Fibroblast of pulmonary artery (primary cell): ENCODE measurements around the gene LARGE1.

Experiments
- DNase-seq: peaks from one replicate; pipeline ENCODE4 v3.0.0-alpha.2; 2010; ENCODE audit warnings: low read depth
- H3K4me3 ChIP-seq: replicated peaks from 2 replicates; pipeline ENCODE4 v1.5.1; 2011; ENCODE audit warnings: low read depth, mild to moderate bottlenecking, control low read depth, low read length, moderate library complexity
- TF ChIP-seq, protein P1 (sequence below): IDR thresholded peaks from 2 replicates; pipeline ENCODE4 v1.5.1; 2011; ENCODE audit warnings: mild to moderate bottlenecking, control low read depth, low read length, inconsistent platforms; ENCODE audit errors: missing control alignments

The LARGE1 gene

DNA sequence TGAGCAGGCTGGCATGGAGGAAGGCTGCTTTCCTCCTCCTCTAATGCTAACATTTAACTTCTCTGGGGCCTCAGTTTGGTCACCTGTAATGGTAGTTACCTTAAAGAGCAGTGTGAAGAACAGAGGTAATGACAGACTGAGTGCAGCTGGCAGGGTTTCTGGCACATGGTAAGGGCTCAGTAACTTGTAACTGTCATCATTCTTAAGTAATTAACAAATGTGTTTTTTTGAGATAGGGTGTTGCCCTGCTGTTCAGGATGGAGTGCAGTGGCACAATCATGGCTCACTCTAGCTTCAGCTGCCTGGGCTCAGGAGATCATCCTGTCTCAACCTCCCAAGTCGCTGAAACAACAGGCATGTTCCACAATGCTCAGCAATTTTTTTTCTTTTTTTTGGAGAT is 620.1 kb downstream of the LARGE1 start:
- DNase-seq, result no peak
- TF ChIP-seq, protein P1, sequence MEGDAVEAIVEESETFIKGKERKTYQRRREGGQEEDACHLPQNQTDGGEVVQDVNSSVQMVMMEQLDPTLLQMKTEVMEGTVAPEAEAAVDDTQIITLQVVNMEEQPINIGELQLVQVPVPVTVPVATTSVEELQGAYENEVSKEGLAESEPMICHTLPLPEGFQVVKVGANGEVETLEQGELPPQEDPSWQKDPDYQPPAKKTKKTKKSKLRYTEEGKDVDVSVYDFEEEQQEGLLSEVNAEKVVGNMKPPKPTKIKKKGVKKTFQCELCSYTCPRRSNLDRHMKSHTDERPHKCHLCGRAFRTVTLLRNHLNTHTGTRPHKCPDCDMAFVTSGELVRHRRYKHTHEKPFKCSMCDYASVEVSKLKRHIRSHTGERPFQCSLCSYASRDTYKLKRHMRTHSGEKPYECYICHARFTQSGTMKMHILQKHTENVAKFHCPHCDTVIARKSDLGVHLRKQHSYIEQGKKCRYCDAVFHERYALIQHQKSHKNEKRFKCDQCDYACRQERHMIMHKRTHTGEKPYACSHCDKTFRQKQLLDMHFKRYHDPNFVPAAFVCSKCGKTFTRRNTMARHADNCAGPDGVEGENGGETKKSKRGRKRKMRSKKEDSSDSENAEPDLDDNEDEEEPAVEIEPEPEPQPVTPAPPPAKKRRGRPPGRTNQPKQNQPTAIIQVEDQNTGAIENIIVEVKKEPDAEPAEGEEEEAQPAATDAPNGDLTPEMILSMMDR, result no peak
- H3K4me3 ChIP-seq, result no peak overlapping the region

GRCh38 chr22:33299245-33299956 is 620.9 kb downstream of the LARGE1 start:
- TF ChIP-seq, protein P1, result no peak
- H3K4me3 ChIP-seq, result no peak overlapping the region
- DNase-seq, result no peak

DNA sequence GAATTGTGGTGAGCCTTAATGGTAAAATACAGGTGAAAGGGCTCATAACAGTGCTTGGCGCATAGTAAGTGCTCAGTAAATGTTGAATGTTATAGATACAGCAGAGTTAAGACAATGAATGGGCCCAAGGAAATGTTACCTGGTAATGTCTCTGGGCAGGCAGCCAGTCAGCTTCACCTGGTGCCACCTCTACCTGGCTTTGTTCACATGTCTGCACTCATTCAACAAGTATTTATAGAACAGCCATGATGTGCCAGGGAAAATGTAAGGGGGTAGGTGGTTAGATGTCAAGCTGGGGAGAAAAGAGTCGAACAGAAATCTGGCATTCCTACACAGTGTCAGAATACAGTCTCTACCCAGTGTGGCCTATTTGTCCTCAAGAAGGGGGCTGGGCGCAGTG is 623.3 kb downstream of the LARGE1 start:
- DNase-seq, result no peak
- TF ChIP-seq, protein P1, result no peak
- no peak overlapping the region for H3K4me3 ChIP-seq

- H3K4me3 ChIP-seq, result no peak overlapping the region
- TF ChIP-seq, protein P1, result no peak
- DNase-seq, result no peak
These were observed 632.2 kb downstream of the LARGE1 start for GRCh38 chr22:33288078-33288477.

DNA sequence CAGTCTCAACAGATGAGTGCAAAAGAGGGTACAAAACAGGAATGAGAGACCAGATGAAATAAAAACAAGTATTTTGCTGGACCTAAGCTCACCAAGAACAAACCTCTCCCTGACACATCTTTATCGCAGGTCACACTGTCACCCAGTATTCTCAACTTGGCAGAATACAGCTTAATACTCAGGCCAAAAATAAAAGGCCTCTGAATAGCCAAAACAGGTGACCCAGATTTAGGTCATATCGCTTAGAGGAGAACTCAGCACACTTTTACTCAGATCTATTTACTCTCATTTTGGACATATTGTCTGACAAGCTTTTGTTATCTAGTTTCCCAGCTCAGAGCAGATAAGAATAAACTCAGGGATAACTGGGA is 645.2 kb downstream of the LARGE1 start:
- H3K4me3 ChIP-seq, result no peak overlapping the region
- TF ChIP-seq, protein P1, result no peak
- no peak for DNase-seq

GRCh38 chr22:33274214-33275072 is 645.8 kb downstream of the LARGE1 start:
- peak; percentile 27 for DNase-seq
- H3K4me3 ChIP-seq, result no peak overlapping the region
- TF ChIP-seq, protein P1, result peak; percentile 52
